Stimulated activated CD4-positive, alpha-beta T cell treated with anti-CD3 and anti-CD28 coated beads, Interleukin-12 subunit alpha, Interleukin-12 subunit beta, amount 100 ng/mL, for 24 hours (primary cell): Measurements from ENCODE around the gene TIA1.
"Not testable (repeated sequence)": the region's sequence is repeated elsewhere in the genome, so short reads cannot be mapped to it uniquely, and the experiment has no call there.

Experiments
- DNase-seq, 2 experiments: peaks; one replicate each; pipeline ENCODE4 v3.0.0-alpha.2; 2020; ENCODE audit warnings: low read depth in 2 of 2

Gene TIA1, protein sequence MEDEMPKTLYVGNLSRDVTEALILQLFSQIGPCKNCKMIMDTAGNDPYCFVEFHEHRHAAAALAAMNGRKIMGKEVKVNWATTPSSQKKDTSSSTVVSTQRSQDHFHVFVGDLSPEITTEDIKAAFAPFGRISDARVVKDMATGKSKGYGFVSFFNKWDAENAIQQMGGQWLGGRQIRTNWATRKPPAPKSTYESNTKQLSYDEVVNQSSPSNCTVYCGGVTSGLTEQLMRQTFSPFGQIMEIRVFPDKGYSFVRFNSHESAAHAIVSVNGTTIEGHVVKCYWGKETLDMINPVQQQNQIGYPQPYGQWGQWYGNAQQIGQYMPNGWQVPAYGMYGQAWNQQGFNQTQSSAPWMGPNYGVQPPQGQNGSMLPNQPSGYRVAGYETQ

DNA sequence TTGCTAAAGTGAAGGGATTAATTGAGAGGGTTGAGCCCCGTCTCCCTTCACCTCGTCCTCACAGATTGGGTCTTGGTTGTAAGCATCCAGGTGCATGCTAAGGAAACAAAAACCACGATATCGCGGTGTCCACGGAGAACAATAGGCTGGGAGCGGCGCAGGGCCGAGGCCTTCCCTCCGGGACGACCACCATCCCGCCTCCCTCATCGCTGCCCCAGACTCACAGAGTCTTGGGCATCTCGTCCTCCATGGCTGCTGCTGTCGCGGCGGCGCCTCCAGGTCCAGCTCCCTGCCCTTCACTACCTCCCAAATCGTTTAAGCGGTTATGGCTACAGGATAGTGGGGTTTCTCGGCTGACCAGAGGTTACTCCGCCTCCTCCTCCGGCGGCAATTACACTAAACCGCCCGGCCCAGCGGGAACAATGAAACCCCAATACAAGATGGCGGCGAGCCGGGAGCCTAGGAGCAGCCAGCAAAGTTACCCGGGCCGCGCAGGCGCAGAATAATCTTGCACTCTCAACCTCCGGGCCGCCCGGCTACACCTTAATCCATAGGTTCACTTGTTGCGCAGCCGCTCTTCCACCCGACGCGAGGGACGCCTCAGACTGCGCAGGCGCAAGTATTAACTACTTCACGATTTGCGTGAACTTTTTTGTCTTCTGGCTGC is at the start of gene TIA1:
TSS of gene TIA1 (minus strand) at position 448 of the 667 bp plus-strand sequence. CDS start at position 250, 198 bp downstream.
- DNase-seq, result peak; percentile 97 to 98

DNA sequence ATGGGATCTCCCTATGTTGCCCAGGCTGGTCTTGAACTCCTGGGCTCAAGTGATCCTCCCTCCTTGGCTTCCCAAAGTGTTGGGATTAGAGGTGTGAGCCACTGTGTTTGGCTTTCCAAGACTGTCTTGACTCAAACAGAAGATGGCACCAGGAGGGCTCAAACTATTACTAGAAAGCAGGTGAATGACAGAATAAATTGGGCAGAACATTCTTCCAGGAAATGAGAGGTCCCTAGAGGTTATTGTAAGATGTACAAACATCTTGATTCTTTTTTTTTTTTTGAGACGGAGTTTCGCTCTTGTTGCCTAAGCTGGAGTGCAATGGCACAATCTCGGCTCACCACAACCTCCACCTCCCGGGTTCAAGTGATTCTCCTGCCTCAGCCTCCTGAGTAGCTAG is 49.4 kb upstream of the TIA1 start:
- DNase-seq, result not testable (repeated sequence)

DNA sequence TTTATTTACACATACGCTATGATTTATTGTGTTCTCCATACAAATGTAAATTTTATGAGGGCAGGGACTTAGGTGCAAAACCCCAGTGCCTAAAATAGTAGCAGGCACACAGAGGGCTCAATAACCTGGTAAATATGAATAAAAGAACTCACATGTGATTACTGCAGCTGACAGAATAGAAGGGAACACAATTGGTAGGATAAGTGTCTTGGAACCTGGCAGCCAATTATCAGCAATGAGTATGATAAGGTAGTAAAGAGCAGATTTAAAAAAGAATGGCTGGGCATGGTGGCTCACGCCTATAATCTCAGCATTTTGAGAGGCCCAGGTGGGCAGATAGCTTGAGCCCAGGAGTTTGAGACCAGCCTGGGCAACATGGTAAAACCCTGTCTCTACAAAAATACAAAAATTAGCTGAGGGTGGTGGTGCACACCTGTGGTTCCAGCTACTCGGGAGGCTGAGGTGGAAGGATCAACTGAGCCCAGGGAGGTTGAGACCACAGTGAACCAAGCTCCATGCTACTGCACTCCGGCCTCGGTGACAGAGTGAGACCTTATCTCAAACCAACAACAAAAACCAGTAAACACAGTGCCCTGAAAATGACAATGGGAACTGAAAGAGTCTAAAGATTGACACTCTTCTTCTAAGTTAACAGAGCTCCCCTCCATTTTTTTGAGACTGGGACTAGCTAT is 35.2 kb upstream of the TIA1 start:
- DNase-seq, result no peak

DNA sequence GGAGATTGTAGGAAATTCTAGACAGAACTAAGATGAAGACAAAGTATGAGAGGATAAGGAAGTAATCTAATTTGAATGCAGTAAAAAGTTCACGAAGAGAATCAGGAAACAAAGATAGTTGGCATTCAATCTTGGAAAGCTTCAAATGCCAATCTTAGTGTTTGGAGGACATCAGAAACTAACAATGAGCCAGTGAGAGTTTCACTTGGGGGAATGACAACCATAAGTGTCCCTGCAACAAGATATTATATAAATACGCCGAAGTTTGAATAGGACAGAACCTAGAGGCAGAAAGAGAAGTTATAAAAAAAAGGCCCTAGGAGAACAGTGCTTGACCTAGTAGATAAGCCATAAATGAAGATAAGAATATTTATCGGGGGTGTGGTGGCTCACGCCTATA is 34.0 kb upstream of the TIA1 start:
- DNase-seq, result no peak

DNA sequence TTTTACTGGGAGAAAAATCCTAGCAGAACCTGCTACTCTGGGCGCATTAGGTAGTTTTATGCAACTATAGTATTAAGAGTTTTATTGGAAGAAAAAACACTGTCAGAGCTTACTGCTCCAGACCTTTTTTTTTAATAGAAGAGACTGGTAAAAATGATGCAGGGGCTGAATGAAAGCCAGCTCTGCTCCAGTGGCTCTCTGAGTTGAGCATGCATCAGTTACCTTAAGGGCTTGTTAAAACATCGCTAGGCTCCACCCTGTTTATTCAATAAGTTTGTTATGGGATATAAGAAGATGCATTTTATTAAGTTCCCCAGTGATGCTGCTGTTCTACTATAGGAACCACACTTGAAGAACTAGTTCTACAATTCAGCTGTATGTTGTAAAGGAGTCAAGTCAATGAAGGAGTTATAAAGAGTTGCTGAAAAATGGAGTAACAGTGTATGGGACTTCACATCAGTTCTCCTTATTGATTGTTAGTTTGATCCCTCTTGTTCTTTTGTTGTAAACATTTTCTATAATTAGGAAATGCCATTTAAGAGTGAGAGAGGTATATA is 31.9 kb upstream of the TIA1 start:
- DNase-seq, result no peak

DNA sequence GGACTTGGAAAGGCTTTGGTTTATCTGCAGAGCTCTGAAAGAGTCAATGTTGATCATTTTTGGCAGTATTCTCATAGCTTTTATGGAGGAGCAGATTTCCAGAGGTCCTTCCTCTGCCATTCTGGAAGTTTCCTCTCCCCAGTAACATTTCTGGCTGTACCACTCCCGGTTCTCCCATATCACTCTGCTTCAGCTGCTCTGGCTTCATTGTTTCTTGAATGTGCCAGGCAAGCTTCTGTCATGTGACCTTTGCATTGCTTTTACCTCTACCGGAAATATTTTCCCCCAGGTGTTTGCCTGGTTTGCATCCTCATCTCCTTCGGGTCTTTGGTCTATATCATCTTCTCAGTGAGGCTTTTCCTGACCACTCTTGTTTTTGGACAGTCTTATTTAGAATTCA is 21.9 kb upstream of the TIA1 start:
- no peak for DNase-seq

DNA sequence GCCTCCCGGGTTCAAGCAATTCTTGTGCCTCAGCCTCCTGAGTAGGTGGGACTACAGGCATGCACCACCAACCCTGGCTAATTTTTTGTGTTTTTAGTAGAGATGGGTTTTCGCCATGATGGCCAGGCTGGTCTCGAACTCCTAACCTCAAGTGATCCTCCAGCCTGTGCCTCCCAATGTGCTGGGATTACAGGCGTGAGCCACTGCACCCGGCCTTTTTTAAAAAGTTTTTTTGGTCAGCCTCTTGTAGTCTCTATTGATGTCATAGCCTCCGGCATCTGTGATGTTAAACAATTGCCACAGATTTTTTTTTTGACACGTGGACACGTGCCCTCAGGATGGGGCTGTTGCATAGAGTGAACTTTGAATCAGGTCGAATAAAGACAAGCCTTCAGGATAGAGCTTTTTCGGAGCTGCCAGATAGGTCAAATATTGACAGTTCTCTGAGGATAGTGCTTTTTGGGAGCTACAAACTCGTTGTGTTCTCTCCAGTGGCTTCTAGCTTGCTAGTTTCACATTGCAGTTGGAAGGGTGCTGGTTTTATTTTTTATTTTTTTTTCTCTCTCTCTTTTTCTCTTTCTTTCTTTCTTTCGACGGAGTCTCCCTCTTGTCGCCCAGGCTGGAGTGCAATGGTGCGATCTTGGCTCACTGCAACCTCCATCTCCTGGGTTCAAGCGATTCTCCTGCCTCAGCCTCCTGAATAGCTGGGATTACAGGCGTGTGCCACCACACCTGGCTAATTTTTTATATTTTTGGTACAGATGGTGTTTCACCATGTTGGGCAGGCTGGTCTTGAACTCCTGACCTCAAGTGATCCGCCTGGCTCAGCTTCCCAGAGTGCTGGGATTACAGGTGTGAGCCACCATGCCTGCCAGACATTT is 21.2 kb upstream of the TIA1 start:
- DNase-seq, result not testable (repeated sequence)

DNA sequence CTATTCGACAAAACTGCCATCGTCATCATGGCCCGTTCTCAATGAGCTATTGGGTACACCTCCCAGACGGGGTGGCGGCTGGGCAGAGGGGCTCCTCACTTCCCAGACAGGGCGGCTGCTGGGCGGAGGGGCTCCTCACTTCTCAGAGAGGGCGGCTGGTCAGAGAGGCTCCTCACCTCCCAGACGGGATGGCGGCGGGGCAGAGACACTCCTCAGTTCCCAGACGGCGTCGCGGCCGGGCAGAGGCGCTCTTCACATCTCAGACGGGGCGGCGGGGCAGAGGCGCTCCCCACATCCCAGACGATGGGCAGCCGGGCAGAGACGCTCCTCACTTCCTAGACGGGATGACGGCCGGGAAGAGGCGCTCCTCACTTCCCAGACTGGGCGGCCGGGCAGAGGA is 18.5 kb upstream of the TIA1 start:
- DNase-seq, result not testable (repeated sequence)

DNA sequence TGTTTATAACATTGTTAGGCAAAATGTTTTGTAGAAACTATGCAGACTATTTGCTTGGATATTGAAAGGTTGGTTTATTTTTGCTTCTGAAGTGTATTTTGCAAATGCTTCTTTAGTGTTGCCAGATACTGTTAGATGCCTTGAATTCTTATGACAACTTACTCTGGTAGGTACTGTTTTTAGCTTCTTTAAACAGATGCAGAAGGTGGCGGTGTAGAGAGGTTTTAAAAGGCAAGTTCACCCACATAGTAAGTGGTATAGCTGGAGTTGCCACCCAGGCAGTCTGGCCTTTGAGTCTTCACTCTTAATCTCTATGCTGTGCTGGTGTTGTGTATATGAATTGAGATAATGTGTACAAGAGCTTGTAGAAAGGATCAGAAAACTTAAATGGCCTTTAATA is 13.1 kb upstream of the TIA1 start:
- DNase-seq, result no peak

DNA sequence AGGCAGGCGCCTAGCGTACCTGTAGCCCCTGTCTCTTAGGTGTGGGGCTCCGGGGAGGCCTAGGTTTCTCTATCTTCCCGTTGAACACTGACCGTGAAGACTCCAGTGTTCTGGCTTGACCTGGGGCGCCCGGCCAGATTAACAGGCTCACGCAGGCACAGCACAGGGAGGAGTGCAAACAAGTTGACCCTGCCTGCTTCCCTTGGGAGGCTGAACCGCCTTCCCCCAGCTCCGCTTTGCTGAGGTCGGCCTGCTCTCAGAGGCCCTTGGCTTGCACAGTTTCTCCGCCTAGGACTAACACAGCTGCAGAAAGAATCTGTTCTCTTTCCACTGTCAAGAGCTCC is 10.1 kb upstream of the TIA1 start:
- DNase-seq, result no peak

DNA sequence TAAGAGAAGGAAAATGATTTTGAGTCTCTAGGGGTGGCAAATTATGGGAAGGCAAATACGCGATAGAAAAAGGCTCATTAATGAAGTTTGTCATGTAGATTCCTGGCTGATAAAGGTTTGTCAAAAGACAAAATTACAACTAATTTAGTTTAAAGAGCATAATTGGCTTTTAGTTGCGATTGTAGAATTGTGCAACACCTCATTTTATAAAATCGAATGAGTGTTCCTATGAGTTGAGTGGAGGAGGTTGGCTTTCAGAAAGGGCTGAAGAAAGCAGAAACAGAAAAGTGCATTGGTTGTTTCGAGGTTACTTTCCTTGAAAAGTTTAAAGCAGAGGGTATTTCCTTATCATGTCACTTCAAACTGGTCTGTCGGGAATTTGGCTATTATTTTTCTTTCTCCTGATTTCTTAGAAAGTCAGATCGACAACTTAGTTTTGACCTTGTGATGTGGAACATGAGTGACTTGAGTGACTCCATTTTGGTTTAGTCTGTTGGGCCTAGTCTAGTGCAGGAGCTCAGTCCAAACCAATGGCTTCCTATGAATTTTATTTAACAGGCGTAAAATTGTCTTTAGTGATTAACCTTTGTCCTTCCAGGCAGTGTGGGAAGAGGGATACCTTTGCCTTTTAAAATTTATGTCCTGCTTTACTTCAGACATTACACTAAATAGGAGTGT is 7.3 kb upstream of the TIA1 start:
- no peak for DNase-seq

DNA sequence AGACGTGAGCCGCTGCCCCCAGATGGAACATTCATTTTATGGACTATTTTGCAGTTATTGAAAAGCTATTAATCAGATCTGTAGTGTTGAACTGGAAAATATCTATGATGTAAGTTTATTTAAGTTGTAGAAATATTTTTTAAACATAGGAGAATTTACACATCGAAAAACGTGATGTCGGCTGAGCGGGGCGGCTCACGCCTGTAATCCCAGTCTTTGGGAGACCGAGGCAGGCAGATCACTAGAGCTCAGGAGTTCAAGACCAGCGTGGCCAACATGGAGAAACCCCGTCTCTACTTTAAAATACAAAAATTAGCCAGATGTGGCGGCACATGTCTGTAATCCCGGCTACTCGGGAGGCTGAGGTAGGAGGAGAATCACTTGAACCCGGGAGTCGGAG is 2.0 kb upstream of the TIA1 start:
- no peak for DNase-seq

DNA sequence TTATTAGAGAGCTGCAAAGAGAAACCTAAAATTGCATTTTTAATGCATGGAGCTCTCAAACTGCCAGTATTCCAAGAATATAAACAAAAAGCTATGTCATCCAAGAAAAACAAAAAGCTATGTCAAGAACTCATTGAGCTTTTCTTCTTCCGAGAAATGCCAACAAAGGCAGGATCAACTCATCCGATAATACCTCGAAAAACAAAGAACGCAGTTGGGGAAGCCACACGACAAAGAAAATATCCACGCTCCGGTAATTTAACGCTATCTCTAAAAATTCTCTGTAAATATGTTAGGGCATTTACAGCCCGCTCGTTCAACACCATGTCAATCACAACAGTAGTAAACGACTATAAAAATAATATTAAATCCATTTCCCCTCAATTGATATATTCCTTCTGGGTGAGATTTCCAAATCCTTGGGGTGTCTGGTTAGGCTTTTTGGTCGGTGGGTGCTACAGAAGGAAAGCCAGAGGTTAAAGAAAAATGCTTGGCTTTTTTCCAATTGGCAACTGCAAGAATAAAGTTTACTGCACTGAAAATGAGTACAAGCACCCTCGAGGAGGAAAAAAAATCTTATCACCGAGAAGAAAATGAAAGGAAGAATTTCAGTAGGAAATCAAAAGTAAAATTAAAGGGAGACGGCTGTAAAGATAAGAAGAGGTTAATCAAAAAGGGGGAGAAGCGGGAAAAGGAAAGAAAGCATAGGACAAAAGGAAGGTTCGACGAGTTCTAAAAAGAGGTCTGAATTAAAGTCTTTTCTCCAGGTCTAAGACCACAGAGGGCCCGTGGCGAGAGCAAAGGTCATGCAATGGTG is 856 bp downstream of the TIA1 start:
- no peak for DNase-seq

DNA sequence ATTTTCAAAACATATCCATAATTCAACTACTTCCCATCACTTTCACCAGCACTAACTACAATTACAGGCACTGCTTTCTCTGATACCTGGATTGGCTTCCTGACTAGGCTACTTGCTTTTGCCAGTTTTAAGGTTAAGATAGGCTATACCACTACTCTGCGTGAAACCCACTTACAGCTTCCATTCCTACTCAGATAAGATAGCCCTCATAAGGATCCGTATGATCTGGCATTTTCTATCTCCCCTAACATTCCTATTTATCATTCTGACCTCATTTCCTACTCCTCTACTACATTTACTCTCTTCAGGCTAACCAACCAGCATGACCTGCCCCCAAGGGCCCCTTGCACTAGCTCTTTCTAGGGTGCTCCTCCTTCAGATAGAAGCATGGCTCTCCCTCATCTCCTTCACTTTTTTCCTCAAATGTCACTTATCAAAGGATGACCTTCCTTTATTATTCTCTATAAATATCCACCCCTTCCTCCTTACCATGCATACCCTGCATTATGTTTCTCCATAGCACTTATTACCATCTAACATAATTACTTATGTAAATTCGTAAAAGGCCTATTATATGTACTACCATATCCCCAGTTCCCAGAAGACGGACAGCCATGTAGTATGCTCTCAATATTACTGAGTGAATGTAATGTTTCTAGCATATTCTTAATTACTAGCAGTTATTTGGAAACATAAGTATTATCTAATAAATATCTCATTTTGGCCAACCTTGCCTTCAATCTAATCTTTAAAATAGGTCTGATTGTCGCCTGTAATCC is 4.4 kb downstream of the TIA1 start:
- DNase-seq, result no peak

DNA sequence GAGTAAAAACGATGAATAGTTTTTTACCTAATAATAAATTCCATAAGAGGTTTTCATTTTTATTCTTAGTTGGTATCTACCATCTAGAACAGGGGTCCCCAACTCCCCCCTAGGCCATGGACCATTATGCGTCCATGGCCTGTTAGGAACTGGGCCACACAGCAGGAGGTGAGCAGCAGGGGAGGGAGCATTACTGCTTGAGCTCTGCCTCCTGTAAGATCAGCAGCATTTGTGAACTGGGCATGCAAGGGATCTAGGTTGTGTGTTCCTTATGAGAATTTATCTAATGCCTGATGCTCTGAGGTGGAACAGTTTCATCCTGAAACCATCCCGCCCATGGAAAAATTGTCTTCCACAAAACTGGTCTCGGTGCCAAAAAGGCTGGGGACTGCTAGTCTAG is 5.9 kb downstream of the TIA1 start:
- DNase-seq, result no peak

DNA sequence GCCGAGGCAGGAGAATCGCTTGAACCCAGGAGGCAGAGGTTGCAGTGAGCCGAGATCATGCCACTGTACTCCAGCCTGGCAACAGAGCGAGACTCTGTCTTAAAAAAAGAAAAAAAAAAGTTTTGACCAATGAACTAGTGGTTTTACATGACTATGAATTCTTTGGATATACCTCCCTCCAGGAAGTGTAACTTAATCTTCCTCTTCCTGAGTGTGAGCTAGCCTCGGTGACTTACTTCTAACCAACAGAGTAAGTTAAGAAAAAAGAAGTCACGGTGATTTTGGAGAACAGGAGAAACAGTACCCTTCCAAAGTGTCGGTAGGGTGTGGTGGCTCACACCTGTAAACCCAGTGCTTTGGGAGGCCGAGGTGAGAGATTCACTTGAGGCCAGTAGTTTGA is 7.1 kb downstream of the TIA1 start:
- no peak for DNase-seq

DNA sequence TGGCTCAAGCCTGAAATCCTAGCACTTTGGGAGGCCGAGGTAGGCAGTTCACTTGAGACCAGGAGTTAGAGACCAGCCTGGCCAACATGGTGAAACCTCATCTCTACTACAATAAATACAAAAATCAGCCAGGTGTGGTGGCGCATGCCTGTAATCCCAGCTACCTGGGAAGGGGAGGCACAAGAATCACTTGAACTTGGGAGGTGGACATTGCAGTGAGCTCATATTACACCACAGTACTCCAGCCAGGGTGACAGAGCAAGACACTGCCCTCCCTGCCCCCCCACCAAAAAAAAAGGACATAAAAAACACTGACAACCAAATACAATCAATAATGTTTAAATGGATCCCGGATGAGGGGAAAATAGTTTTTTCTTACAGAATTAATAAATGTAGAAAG is 7.8 kb downstream of the TIA1 start:
- no peak for DNase-seq

DNA sequence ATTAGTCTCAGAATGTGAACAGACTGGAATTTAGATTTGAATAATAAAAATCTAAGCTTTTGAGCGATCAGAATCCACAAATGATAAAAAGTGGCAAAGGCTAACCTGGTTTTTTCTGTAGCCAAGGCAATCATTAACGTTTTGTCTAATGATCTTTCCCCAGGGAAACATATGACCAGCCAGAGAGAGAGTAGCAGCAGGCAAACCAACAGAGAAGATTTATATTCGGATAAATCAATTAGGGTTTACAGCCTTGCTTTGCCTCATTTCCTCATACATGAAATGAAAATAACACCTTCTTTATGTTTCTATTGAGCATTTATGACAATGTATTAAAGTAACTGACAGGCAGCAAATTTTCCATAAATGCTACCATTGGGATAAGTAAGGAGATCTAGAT is 14.5 kb downstream of the TIA1 start:
- DNase-seq, result no peak

DNA sequence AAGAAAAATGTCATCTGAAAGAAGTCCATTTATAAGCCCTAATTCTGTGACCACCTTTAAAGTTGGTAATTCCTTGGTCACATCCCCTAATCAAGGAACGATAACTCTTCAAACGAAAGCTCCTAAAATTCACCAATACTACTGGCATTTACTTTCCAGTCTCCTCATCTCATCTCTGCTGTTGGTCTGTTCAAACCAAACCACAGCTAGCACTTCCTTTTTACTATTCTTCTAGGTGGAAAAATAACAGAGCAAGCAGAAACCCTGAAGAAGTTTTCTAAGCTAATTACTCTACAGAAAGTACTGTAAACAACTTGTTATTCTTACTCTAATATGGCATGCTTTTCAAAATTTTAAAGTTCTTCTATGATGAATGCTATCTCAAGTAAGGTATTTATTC is 21.6 kb downstream of the TIA1 start:
- no peak for DNase-seq
